K562 (cell line): ENCODE results near the gene AFF3. TPM values are rescaled to one million over a fixed set of nuclear protein-coding genes. Genes with fewer than 3 reads are reported as not detected.

Experiments used
- CBFA2T2 ChIP-seq: fragments of 450-650 bp; conservative IDR thresholded peaks from 2 replicates; pipeline ENCODE4 v1.6.1; 2017; ENCODE audit warnings: mild to moderate bottlenecking
- CBFB ChIP-seq: sonication (generic); formaldehyde crosslinking; IDR thresholded peaks from 2 replicates; pipeline ENCODE4 v1.4.0; 2020; ENCODE audit warnings: mild to moderate bottlenecking, missing genetic modification reagents
- CEBPB ChIP-seq: fragments of 450-650 bp; IDR thresholded peaks from 2 replicates; pipeline ENCODE4 v1.6.1; 2016; ENCODE audit warnings: missing genetic modification characterization, missing compliant biosample characterization
- FOXA1 ChIP-seq: fragments of 450-650 bp; IDR thresholded peaks from 2 replicates; pipeline ENCODE4 v1.6.1; 2016; ENCODE audit warnings: mild to moderate bottlenecking, borderline replicate concordance
- JUND ChIP-seq, 2 experiments: IDR thresholded peaks; 2 replicates in 1 of 2; 3 replicates in 1 of 2; pipeline ENCODE4 v1.6.1; 2011; ENCODE audit warnings: borderline replicate concordance in 2 of 2, low read depth in 2 of 2, low read length in 2 of 2, improper control_type of control experiment in 1 of 2, missing biosample characterization in 1 of 2, missing genetic modification characterization in 1 of 2, missing genetic modification reagents in 1 of 2
- KDM2B ChIP-seq: fragments of 250-450 bp; sonication (Bioruptor Pico); IDR thresholded peaks from 2 replicates; pipeline ENCODE4 v1.8.0; 2021; ENCODE audit warnings: mild to moderate bottlenecking, moderate library complexity
- KLF10 ChIP-seq: fragments of 250-450 bp; sonication (Bioruptor Pico); IDR thresholded peaks from 2 replicates; pipeline ENCODE4 v1.6.1; 2021; ENCODE audit warnings: matching md5 sums
- NFE2L1 ChIP-seq: fragments of 450-650 bp; IDR thresholded peaks from 2 replicates; pipeline ENCODE4 v1.6.1; 2016; ENCODE audit warnings: missing genetic modification characterization, low read depth, mild to moderate bottlenecking, missing compliant biosample characterization, moderate library complexity, borderline replicate concordance
- NFIC ChIP-seq: fragments of 450-650 bp; IDR thresholded peaks from 2 replicates; pipeline ENCODE4 v1.6.1; 2017; ENCODE audit warnings: mild to moderate bottlenecking, inconsistent platforms
- NUFIP1 ChIP-seq: fragments of 450-650 bp; IDR thresholded peaks from 2 replicates; pipeline ENCODE4 v1.6.1; 2018; ENCODE audit not compliant: partially characterized antibody
- POLR2B ChIP-seq: fragments of 450-650 bp; IDR thresholded peaks from 2 replicates; pipeline ENCODE4 v1.6.1; 2018; ENCODE audit warnings: low read depth; ENCODE audit not compliant: partially characterized antibody
- RAD21 ChIP-seq, 2 experiments: fragments of 250-450 bp in 1 of 2; fragments of 450-650 bp in 1 of 2; sonication (Bioruptor Pico) in 1 of 2; formaldehyde crosslinking in 1 of 2; IDR thresholded peaks in 1 of 2; conservative IDR thresholded peaks in 1 of 2; 2 replicates each; pipeline versions ENCODE4 v1.4.0 to v1.8.0; 2020 to 2022; ENCODE audit warnings: mild to moderate bottlenecking in 2 of 2, moderate library complexity in 1 of 2
- RHOXF2B ChIP-seq: fragments of 250-450 bp; sonication (Bioruptor Pico); conservative IDR thresholded peaks from 2 replicates; pipeline ENCODE4 v1.5.1; 2021
- SAFB ChIP-seq: fragments of 200-400 bp; formaldehyde crosslinking; IDR thresholded peaks from 2 replicates; pipeline ENCODE4 v1.6.1; 2017; ENCODE audit warnings: low read depth, low read length, borderline replicate concordance
- TAL1 ChIP-seq: fragments of 450-650 bp; IDR thresholded peaks from 2 replicates; pipeline ENCODE4 v1.6.1; 2016; ENCODE audit warnings: mild to moderate bottlenecking
- TEAD1 ChIP-seq, 2 experiments: fragments of 450-650 bp in 1 of 2; sonication (generic) in 1 of 2; formaldehyde crosslinking; IDR thresholded peaks; 2 replicates each; pipeline versions ENCODE4 v1.4.0 to v1.8.0; 2020 to 2022; ENCODE audit warnings: mild to moderate bottlenecking in 2 of 2, missing genetic modification reagents in 1 of 2
- ZFPM2 ChIP-seq: fragments of 250-450 bp; sonication (Bioruptor Pico); IDR thresholded peaks from 2 replicates; pipeline ENCODE4 v1.5.1; 2022; ENCODE audit warnings: mild to moderate bottlenecking
- ZKSCAN1 ChIP-seq: fragments of 150-350 bp; IDR thresholded peaks from 2 replicates; pipeline ENCODE4 v1.6.1; 2016; ENCODE audit warnings: low read depth, low read length
- ZNF121 ChIP-seq: sonication (generic); formaldehyde crosslinking; conservative IDR thresholded peaks from 2 replicates; pipeline ENCODE4 v1.8.0; 2022; ENCODE audit warnings: missing genetic modification reagents
- ZNF212 ChIP-seq: fragments of 450-650 bp; formaldehyde crosslinking; IDR thresholded peaks from 2 replicates; pipeline ENCODE4 v1.4.0; 2020; ENCODE audit warnings: mild to moderate bottlenecking
- polyA plus RNA-seq, 8 experiments: library from polyadenylated mRNA; depleted of rRNA in 4 of 8; stranded (reverse) in 5 of 8; unstranded in 3 of 8; fragments of >200 nt; fragmentation: Nextera tagmentation in 2 of 8; fragmentation: Illumina TruSeq in 1 of 8; extraction: Ambion mirVana in 2 of 8; extraction: Trizol in 1 of 8; gene quantifications; 2 replicates each; pipeline versions ENCODE4 v1.2.1 to v1.2.3, GENCODE V29; 2011 to 2014; ENCODE audit warnings: inconsistent platforms in 1 of 8, missing spikeins in 1 of 8
- total RNA-seq, 7 experiments: library from RNA; depleted of rRNA in 6 of 7; stranded (reverse); fragments of >200 nt in 6 of 7; fragmentation: Illumina TruSeq in 2 of 7; extraction: Trizol in 2 of 7; gene quantifications; 2 replicates each; pipeline versions ENCODE4 v1.2.1 to v1.2.3, GENCODE V29; 2011 to 2021; ENCODE audit warnings: low replicate concordance in 1 of 7
- TF ChIP-seq, protein P1 (sequence below), 3 experiments: fragments of 200-800 bp in 1 of 3; fragments of 250-450 bp in 1 of 3; fragments of 450-650 bp in 1 of 3; sonication (Bioruptor Pico) in 1 of 3; sonication (Bioruptor generic) in 1 of 3; formaldehyde crosslinking in 1 of 3; IDR thresholded peaks; 2 replicates each; pipeline versions ENCODE4 v1.6.1 to v1.8.0; 2016 to 2022; ENCODE audit warnings: mild to moderate bottlenecking in 2 of 3, missing genetic modification characterization in 2 of 3, missing compliant biosample characterization in 1 of 3, moderate library complexity in 1 of 3
- TF ChIP-seq, protein P2 (sequence below): conservative IDR thresholded peaks from 2 replicates; pipeline ENCODE4 v1.6.1; 2011; ENCODE audit warnings: low read depth, mild to moderate bottlenecking, low read length; ENCODE audit not compliant: control insufficient read depth

The AFF3 gene
- total and polyA plus RNA-seq, 9 of the 15 experiments (the other 6 are each of a cell fraction or from before 2014, with no cell fraction given) = 0.02 to 0.11 TPM; not detected in 7

DNA sequence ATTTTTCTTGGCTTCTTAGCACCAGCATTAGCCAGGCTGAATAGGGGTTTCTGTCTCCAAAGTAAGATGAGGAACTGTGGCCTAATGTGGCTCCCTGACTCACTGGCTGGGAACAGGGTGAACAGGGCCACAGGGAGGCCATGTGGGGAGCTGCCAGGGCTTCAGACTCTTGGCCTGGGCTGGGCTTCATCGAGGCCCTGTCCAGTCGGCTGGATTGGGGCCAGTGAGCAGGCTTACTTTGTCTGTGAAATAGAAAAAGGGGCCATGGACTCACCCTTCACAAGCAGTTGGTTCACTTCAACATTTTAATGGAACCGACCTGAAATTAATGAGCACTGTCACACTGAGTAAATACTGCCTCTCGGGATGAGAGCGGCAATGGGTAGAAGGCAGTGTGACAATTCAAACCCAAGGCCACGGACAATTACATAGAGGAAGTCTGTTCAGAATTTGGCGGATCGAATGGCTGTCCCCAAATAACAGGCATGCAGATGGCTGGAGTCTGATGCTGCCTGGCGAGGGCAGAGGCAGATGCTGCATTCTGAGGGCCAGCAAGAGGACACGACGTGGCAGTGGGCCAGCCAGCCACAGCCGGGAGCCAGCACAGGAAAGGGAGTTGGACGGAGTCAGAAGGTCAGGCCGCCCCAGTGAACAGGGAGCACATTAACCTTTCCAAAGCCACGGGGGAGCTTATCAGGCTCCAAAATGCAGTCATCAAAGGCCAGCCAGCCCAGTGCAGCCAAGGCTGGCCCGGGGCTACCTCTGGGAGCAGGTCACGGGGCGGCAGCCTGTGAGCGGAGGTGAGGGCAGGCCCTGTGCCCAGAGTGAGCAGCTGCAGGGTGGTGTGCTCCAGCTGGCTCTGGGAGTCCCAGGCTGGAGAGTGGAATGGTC, 506.0 kb downstream of the AFF3 start (continued):
- TF ChIP-seq, protein P1, sequence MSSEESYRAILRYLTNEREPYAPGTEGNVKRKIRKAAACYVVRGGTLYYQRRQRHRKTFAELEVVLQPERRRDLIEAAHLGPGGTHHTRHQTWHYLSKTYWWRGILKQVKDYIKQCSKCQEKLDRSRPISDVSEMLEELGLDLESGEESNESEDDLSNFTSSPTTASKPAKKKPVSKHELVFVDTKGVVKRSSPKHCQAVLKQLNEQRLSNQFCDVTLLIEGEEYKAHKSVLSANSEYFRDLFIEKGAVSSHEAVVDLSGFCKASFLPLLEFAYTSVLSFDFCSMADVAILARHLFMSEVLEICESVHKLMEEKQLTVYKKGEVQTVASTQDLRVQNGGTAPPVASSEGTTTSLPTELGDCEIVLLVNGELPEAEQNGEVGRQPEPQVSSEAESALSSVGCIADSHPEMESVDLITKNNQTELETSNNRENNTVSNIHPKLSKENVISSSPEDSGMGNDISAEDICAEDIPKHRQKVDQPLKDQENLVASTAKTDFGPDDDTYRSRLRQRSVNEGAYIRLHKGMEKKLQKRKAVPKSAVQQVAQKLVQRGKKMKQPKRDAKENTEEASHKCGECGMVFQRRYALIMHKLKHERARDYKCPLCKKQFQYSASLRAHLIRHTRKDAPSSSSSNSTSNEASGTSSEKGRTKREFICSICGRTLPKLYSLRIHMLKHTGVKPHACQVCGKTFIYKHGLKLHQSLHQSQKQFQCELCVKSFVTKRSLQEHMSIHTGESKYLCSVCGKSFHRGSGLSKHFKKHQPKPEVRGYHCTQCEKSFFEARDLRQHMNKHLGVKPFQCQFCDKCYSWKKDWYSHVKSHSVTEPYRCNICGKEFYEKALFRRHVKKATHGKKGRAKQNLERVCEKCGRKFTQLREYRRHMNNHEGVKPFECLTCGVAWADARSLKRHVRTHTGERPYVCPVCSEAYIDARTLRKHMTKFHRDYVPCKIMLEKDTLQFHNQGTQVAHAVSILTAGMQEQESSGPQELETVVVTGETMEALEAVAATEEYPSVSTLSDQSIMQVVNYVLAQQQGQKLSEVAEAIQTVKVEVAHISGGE (CRISPR knock-in tag; IDR thresholded peaks at IDR 0.05) = peak in 1 of 3 experiments; percentile 15; a peak in 1 of 6 replicates
- no peak for TF ChIP-seq NUFIP1
- peak; percentile 79 for TF ChIP-seq ZNF121 (CRISPR knock-in tag)
- no peak for TF ChIP-seq FOXA1
- no peak for TF ChIP-seq POLR2B
- TF ChIP-seq ZNF212 (CRISPR knock-in tag) = no peak
- TF ChIP-seq SAFB = no peak
- TF ChIP-seq RHOXF2B = no peak
- no peak for TF ChIP-seq ZKSCAN1
- TF ChIP-seq, protein P2, sequence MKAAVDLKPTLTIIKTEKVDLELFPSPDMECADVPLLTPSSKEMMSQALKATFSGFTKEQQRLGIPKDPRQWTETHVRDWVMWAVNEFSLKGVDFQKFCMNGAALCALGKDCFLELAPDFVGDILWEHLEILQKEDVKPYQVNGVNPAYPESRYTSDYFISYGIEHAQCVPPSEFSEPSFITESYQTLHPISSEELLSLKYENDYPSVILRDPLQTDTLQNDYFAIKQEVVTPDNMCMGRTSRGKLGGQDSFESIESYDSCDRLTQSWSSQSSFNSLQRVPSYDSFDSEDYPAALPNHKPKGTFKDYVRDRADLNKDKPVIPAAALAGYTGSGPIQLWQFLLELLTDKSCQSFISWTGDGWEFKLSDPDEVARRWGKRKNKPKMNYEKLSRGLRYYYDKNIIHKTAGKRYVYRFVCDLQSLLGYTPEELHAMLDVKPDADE = no peak
- TF ChIP-seq CBFB (CRISPR knock-in tag) = no peak
- no peak for TF ChIP-seq CEBPB (tag)
- no peak for TF ChIP-seq NFE2L1
- peak; percentile 43; the same call in 1 of the 2 replicates for TF ChIP-seq TAL1
- peak in 1 of 2 experiments; percentile 14; a peak in 2 of 4 replicates for TF ChIP-seq RAD21 (CRISPR knock-in tag; conservative IDR thresholded peaks at IDR 0.05 in 1 of 2, IDR thresholded peaks at IDR 0.05 in 1 of 2)
- TF ChIP-seq KDM2B (CRISPR knock-in tag) = no peak
- TF ChIP-seq KLF10 (CRISPR knock-in tag) = no peak
- TF ChIP-seq NFIC = peak; percentile 72
- TF ChIP-seq CBFA2T2 = peak; percentile 71
- no peak for TF ChIP-seq ZFPM2 (CRISPR knock-in tag)
- 0 out of 4 replicates have a peak, but pooled peaks of 1 of the 2 experiments have one; percentile 22 for TF ChIP-seq TEAD1 (CRISPR knock-in tag; IDR thresholded peaks at IDR 0.05)
- peak; percentile 39; the same call in 1 of the 2 replicates for TF ChIP-seq JUND (IDR thresholded peaks at IDR 0.05; ENCODE audit: borderline replicate concordance, low read depth, low read length)
- no peak; the same call in 2 of the 3 replicates for TF ChIP-seq JUND (tag; IDR thresholded peaks at IDR 0.05; ENCODE audit: borderline replicate concordance, low read depth, low read length)
